ENCODE data around the gene XPR1.

XPR1 gene

GRCh38 chr1:180765151-180765550 is 133.3 kb downstream of the XPR1 start:
- no peak overlapping the region for H3K9ac ChIP-seq
- H3K36me3 ChIP-seq (ENCODE audit: control insufficient read depth, insufficient read depth, low read length) = no peaks in the 10 kb centered on the region
- TF ChIP-seq CTCF (IDR thresholded peaks at IDR 0.05) = no peak
- no peak overlapping the region for H3K4me3 ChIP-seq (ENCODE audit: low read depth, low read length)
- H3K4me1 ChIP-seq = no peaks in the 10 kb centered on the region
- H2AFZ ChIP-seq = no peak overlapping the region
- no peaks in the 10 kb centered on the region for H3K79me2 ChIP-seq
- no peak overlapping the region for H3K4me2 ChIP-seq (ENCODE audit: low read length)
- H3K27me3 ChIP-seq (ENCODE audit: control insufficient read depth, insufficient read depth, low read length) = no peaks in the 10 kb centered on the region
- no peaks in the 10 kb centered on the region for H3K9me3 ChIP-seq (ENCODE audit: control insufficient read depth, low read length)
- no peak overlapping the region for H3K27ac ChIP-seq

GRCh38 chr1:180769889-180770288 is 138.1 kb downstream of the XPR1 start:
- H3K4me3 ChIP-seq (ENCODE audit: low read depth, low read length) = no peak overlapping the region
- no peaks in the 10 kb centered on the region for H3K9me3 ChIP-seq (ENCODE audit: control insufficient read depth, low read length)
- no peak overlapping the region for H2AFZ ChIP-seq
- H3K79me2 ChIP-seq = no peaks in the 10 kb centered on the region
- no peaks in the 10 kb centered on the region for H3K4me1 ChIP-seq
- H3K4me2 ChIP-seq (ENCODE audit: low read length) = no peak overlapping the region
- H3K27ac ChIP-seq = no peak overlapping the region
- H3K27me3 ChIP-seq (ENCODE audit: control insufficient read depth, insufficient read depth, low read length) = no peaks in the 10 kb centered on the region
- TF ChIP-seq CTCF (IDR thresholded peaks at IDR 0.05) = no peak
- no peak overlapping the region for H3K9ac ChIP-seq
- H3K36me3 ChIP-seq (ENCODE audit: control insufficient read depth, insufficient read depth, low read length) = no peaks in the 10 kb centered on the region

- Histone ChIP-seq H2AFZ (no peak overlapping the region), H3K9me3 (ENCODE audit: control insufficient read depth, low read length) (no peaks in the 10 kb centered on the region), H3K79me2 (no peaks in the 10 kb centered on the region), H3K4me2 (ENCODE audit: low read length) (no peak overlapping the region), H3K27ac (no peak overlapping the region), H3K4me1 (no peaks in the 10 kb centered on the region), H3K4me3 (ENCODE audit: low read depth, low read length) (no peak overlapping the region), H3K9ac (no peak overlapping the region), H3K36me3 (ENCODE audit: control insufficient read depth, insufficient read depth, low read length) (no peaks in the 10 kb centered on the region), H3K27me3 (ENCODE audit: control insufficient read depth, insufficient read depth, low read length) (no peaks in the 10 kb centered on the region)
- no peak for TF ChIP-seq CTCF (IDR thresholded peaks at IDR 0.05)
These were observed 141.5 kb downstream of the XPR1 start for GRCh38 chr1:180773210-180773865.

GRCh38 chr1:180775801-180776200 is 144.0 kb downstream of the XPR1 start:
- H3K36me3 ChIP-seq (ENCODE audit: control insufficient read depth, insufficient read depth, low read length) = no peaks in the 10 kb centered on the region
- H3K4me2 ChIP-seq (ENCODE audit: low read length) = no peak overlapping the region
- H2AFZ ChIP-seq = no peak overlapping the region
- H3K4me3 ChIP-seq (ENCODE audit: low read depth, low read length) = no peak overlapping the region
- H3K4me1 ChIP-seq = no peaks in the 10 kb centered on the region
- no peak overlapping the region for H3K27ac ChIP-seq
- H3K9me3 ChIP-seq (ENCODE audit: control insufficient read depth, low read length) = no peaks in the 10 kb centered on the region
- H3K27me3 ChIP-seq (ENCODE audit: control insufficient read depth, insufficient read depth, low read length) = no peaks in the 10 kb centered on the region
- no peak for TF ChIP-seq CTCF (IDR thresholded peaks at IDR 0.05)
- no peak overlapping the region for H3K9ac ChIP-seq
- no peaks in the 10 kb centered on the region for H3K79me2 ChIP-seq

GRCh38 chr1:180777072-180777689 is 145.4 kb downstream of the XPR1 start:
- H3K4me1 ChIP-seq = no peaks in the 10 kb centered on the region
- no peak overlapping the region for H3K4me3 ChIP-seq (ENCODE audit: low read depth, low read length)
- TF ChIP-seq CTCF (IDR thresholded peaks at IDR 0.05) = no peak
- H3K9ac ChIP-seq = no peak overlapping the region
- H3K27me3 ChIP-seq (ENCODE audit: control insufficient read depth, insufficient read depth, low read length) = no peaks in the 10 kb centered on the region
- H3K79me2 ChIP-seq = no peaks in the 10 kb centered on the region
- no peaks in the 10 kb centered on the region for H3K9me3 ChIP-seq (ENCODE audit: control insufficient read depth, low read length)
- H3K36me3 ChIP-seq (ENCODE audit: control insufficient read depth, insufficient read depth, low read length) = no peaks in the 10 kb centered on the region
- no peak overlapping the region for H3K27ac ChIP-seq
- H3K4me2 ChIP-seq (ENCODE audit: low read length) = no peak overlapping the region
- no peak overlapping the region for H2AFZ ChIP-seq
